NOMO-1 treated with dmso at 0.1 percent for 144 hours (cell line): ENCODE results near the gene REXO1.

Source experiments
- DNase-seq: peaks from one replicate; lab custom pipeline; 2025; ENCODE audit not compliant: unreplicated experiment; lab: John Stamatoyannopoulos, UW

Gene REXO1

GRCh38 chr19:1773184-1773583, 75.1 kb downstream of the REXO1 start:
- DNase-seq, result no peak

GRCh38 chr19:1770866-1771576, 77.3 kb downstream of the REXO1 start:
- DNase-seq, result no peak

- no peak for DNase-seq
These were observed 78.7 kb downstream of the REXO1 start for GRCh38 chr19:1769645-1769985.

- no peak for DNase-seq
These were observed 79.2 kb downstream of the REXO1 start for GRCh38 chr19:1768918-1769644.

- DNase-seq, result no peak
These were observed 80.0 kb downstream of the REXO1 start for GRCh38 chr19:1768248-1768647.

GRCh38 chr19:1767464-1767933, 80.8 kb downstream of the REXO1 start:
- DNase-seq, result no peak

- no peak for DNase-seq
These were observed 81.4 kb downstream of the REXO1 start for GRCh38 chr19:1766800-1767352.

- DNase-seq, result no peak
These were observed 82.1 kb downstream of the REXO1 start for GRCh38 chr19:1765904-1766799.
